Muscle layer of colon (tissue), 2 donors: ENCODE measurements around the gene TTC39B.

Experiments
- H3K27ac ChIP-seq: one replicate; pipeline ENCODE4 v1.7.0; 2013; ENCODE audit warnings: low read depth, mild to moderate bottlenecking, low read length, moderate library complexity
- H3K27me3 ChIP-seq, 2 donors: one replicate each; pipeline ENCODE4 v1.7.0; 2013; ENCODE audit warnings: low read length in 2 of 2, mild to moderate bottlenecking in 2 of 2; ENCODE audit not compliant: insufficient read depth in 2 of 2, control insufficient read depth in 1 of 2
- H3K36me3 ChIP-seq: one replicate; pipeline ENCODE4 v1.7.0; 2013; ENCODE audit warnings: mild to moderate bottlenecking, low read length; ENCODE audit not compliant: insufficient read depth
- H3K4me1 ChIP-seq: one replicate; pipeline ENCODE4 v1.7.0; 2013; ENCODE audit warnings: mild to moderate bottlenecking, low read length; ENCODE audit not compliant: insufficient read depth
- H3K4me3 ChIP-seq, 2 donors: one replicate each; pipeline ENCODE4 v1.7.0; 2013; ENCODE audit warnings: low read length in 2 of 2, low read depth in 1 of 2, mild to moderate bottlenecking in 1 of 2, moderate library complexity in 1 of 2
- H3K9ac ChIP-seq: one replicate; pipeline ENCODE4 v1.7.0; 2013; ENCODE audit warnings: low read length
- H3K9me3 ChIP-seq: one replicate; pipeline ENCODE4 v1.7.0; 2013; ENCODE audit warnings: mild to moderate bottlenecking, low read length
- donor health status: abdominal sarcoma.
- donor health status: Adenocarcinoma of cecum.

TTC39B gene

DNA sequence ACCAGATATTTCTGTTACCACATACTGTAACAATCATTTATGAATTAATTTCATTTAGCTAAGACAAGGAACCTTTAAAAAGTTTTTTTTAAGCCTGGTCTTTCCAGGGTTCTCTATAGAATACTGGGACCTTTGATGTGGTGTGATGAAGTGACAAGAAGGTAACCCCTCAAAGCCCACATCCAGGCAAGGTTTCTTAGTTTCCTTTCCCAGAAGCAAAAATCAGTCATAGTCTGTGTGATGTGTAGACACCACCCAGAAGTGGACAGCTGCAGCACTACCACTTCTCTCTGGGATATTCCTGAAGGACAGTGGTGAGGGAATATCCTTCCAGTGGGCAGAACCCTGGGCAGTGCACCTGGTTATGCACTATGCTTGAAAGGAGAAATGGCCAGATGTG lies 115.6 kb downstream of the TTC39B start:
- no peaks in the 10 kb centered on the region for H3K4me1 ChIP-seq
- no peaks in the 10 kb centered on the region for H3K27me3 ChIP-seq
- no peak overlapping the region for H3K9ac ChIP-seq
- H3K27ac ChIP-seq = no peak overlapping the region
- H3K4me3 ChIP-seq = no peak overlapping the region
- no peaks in the 10 kb centered on the region for H3K9me3 ChIP-seq
- H3K36me3 ChIP-seq = peaks cover 47% of the 10 kb centered on the region

DNA sequence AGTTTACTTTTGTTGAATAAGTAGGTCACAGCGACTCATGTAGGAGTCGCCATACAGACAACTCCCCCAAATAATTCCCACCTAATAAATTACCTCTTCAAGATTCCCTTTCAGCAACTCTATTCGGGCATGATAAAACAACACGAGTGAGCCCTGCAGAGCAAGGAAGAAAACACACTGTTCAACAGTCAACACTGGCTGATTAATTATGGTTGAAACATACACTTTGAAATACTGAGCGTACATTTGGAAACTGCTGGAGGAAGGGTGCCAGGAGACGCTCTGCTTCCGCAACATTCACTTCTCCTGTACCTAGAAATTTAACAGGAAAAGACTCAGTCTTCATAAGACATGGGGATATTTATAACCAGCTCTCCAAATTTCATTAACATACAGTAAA lies 117.5 kb downstream of the TTC39B start:
- Histone ChIP-seq H3K4me1 (no peaks in the 10 kb centered on the region), H3K27me3 (no peaks in the 10 kb centered on the region), H3K4me3 (no peak overlapping the region), H3K9me3 (no peaks in the 10 kb centered on the region), H3K36me3 (peaks cover 47% of the 10 kb centered on the region), H3K27ac (no peak overlapping the region), H3K9ac (no peak overlapping the region)

DNA sequence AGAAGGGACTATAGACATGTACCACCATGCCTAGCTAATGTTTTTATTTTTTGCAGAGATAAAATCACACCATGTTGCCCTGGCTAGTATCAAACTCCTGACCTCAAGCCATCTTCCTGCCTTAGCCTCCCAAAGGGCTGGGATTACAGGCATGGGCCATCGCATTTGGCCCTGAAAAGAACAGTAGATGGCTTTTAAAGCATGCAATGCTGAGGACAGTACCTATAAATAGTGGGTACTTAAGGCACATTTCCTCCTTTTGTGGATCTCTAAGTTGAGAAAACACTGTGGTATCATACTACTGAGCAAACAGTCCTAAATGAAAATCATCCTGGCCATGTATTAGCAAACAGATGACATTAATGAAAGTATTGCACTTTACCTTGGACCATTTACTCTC lies 119.4 kb downstream of the TTC39B start:
- Histone ChIP-seq H3K4me1 (no peaks in the 10 kb centered on the region), H3K4me3 (no peak overlapping the region), H3K9ac (no peak overlapping the region), H3K27me3 (no peaks in the 10 kb centered on the region), H3K27ac (no peak overlapping the region), H3K9me3 (no peaks in the 10 kb centered on the region), H3K36me3 (peaks cover 51% of the 10 kb centered on the region)

DNA sequence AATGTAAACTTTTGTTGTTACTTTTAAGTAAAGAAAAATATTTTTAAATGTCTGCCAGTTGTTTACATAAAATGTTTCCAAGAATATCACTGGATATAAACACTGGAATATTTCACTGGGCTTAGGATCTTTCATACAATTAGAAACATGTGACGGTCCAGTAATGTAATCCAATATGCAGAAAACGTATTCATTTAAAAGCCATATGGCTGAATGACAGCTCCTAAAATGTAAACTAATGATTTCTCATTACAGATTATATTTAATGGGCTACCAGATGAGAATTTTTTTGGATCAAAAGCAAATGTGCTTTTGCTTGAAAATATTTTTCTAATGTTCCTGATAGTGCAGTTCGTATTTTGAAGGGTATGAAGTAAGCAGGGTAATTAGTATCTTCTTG lies 124.3 kb downstream of the TTC39B start:
- no peaks in the 10 kb centered on the region for H3K27me3 ChIP-seq
- no peaks in the 10 kb centered on the region for H3K9me3 ChIP-seq
- H3K4me1 ChIP-seq = no peaks in the 10 kb centered on the region
- no peak overlapping the region for H3K27ac ChIP-seq
- H3K4me3 ChIP-seq = no peak overlapping the region
- no peak overlapping the region for H3K9ac ChIP-seq
- H3K36me3 ChIP-seq = peaks cover 23% of the 10 kb centered on the region

DNA sequence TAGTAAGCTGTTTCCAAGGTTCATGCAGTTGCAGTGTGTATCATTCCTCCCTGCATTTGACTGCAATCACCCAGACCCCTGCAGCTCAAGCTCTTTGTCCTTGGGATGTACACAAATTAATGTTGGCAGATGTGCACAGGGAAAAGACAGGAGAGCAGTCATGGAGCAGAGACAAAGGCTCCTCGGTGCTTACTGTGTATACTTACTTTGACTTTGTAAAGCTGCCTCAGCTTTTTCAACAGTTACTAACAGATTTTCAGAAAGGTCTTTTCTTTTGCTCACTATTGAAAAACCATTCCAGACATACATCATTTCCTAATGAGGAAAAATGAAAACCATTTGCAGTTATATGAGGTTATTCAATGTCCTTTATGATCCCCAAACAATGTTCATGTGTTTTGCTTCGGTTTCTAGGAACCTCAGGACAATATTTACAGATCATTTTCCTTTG lies 124.9 kb downstream of the TTC39B start:
- Histone ChIP-seq H3K36me3 (peaks cover 17% of the 10 kb centered on the region), H3K27me3 (no peaks in the 10 kb centered on the region), H3K9me3 (no peaks in the 10 kb centered on the region), H3K27ac (no peak overlapping the region), H3K9ac (no peak overlapping the region), H3K4me3 (no peak overlapping the region), H3K4me1 (no peaks in the 10 kb centered on the region)

GRCh38 chr9:15180124-15180523 lies 126.9 kb downstream of the TTC39B start:
- H3K9me3 ChIP-seq = no peaks in the 10 kb centered on the region
- H3K4me1 ChIP-seq = no peaks in the 10 kb centered on the region
- peaks cover 15% of the 10 kb centered on the region for H3K36me3 ChIP-seq
- H3K27ac ChIP-seq = no peak overlapping the region
- no peaks in the 10 kb centered on the region for H3K27me3 ChIP-seq
- no peak overlapping the region for H3K9ac ChIP-seq
- no peak overlapping the region for H3K4me3 ChIP-seq

- Histone ChIP-seq H3K4me3 (no peak overlapping the region), H3K4me1 (no peaks in the 10 kb centered on the region), H3K27ac (no peak overlapping the region), H3K9ac (no peak overlapping the region), H3K36me3 (peaks cover 13% of the 10 kb centered on the region), H3K27me3 (no peaks in the 10 kb centered on the region), H3K9me3 (no peaks in the 10 kb centered on the region)
Measured at GRCh38 chr9:15178631-15179030, 128.4 kb downstream of the TTC39B start.

GRCh38 chr9:15176836-15177235 lies 130.2 kb downstream of the TTC39B start:
- Histone ChIP-seq H3K4me3 (no peak overlapping the region), H3K9ac (no peak overlapping the region), H3K27me3 (no peaks in the 10 kb centered on the region), H3K36me3 (peaks cover 7% of the 10 kb centered on the region), H3K27ac (no peak overlapping the region), H3K9me3 (no peaks in the 10 kb centered on the region), H3K4me1 (no peaks in the 10 kb centered on the region)

GRCh38 chr9:15163931-15164330 lies 143.1 kb downstream of the TTC39B start:
- Histone ChIP-seq H3K9me3 (no peaks in the 10 kb centered on the region), H3K4me3 (no peak overlapping the region), H3K36me3 (peaks cover 3% of the 10 kb centered on the region), H3K27ac (no peak overlapping the region), H3K27me3 (no peaks in the 10 kb centered on the region), H3K9ac (no peak overlapping the region), H3K4me1 (no peaks in the 10 kb centered on the region)

GRCh38 chr9:15161753-15162152 lies 145.3 kb downstream of the TTC39B start:
- no peaks in the 10 kb centered on the region for H3K27me3 ChIP-seq
- no peak overlapping the region for H3K27ac ChIP-seq

GRCh38 chr9:15160673-15161072 lies 146.3 kb downstream of the TTC39B start:
- H3K27me3 ChIP-seq = no peaks in the 10 kb centered on the region
- peaks cover 6% of the 10 kb centered on the region for H3K4me1 ChIP-seq
- no peaks in the 10 kb centered on the region for H3K9me3 ChIP-seq
- no peak overlapping the region for H3K27ac ChIP-seq
- H3K9ac ChIP-seq = no peak overlapping the region
- H3K36me3 ChIP-seq = no peaks in the 10 kb centered on the region
- H3K4me3 ChIP-seq = no peak overlapping the region

More at GRCh38 chr9:15161753-15162152, 145.3 kb downstream of the TTC39B start:
- Histone ChIP-seq H3K9me3 (no peaks in the 10 kb centered on the region), H3K4me3 (no peak overlapping the region), H3K36me3 (no peaks in the 10 kb centered on the region), H3K9ac (no peak overlapping the region), H3K4me1 (no peaks in the 10 kb centered on the region)

- Histone ChIP-seq H3K9me3 (no peaks in the 10 kb centered on the region), H3K36me3 (no peaks in the 10 kb centered on the region), H3K4me3 (no peak overlapping the region), H3K9ac (no peak overlapping the region), H3K27me3 (no peaks in the 10 kb centered on the region), H3K4me1 (peaks cover 12% of the 10 kb centered on the region), H3K27ac (no peak overlapping the region)
Measured at GRCh38 chr9:15158064-15158463, 149.0 kb downstream of the TTC39B start.
